Mesothelial cell of epicardium (in vitro differentiated cells): Measurements from ENCODE around the gene SLC39A10. TPM values are rescaled to one million over a fixed set of nuclear protein-coding genes. Genes with fewer than 3 reads are reported as not detected.

Experiments
- DNase-seq, 2 experiments: peaks; one replicate each; pipeline ENCODE4 v3.0.0; 2021; ENCODE audit warnings: low spot score in 2 of 2; ENCODE audit not compliant: unreplicated experiment in 2 of 2
- H3K27ac Mint-ChIP-seq: 2 replicates; pipeline ENCODE4 v1.8.0; 2021; ENCODE audit warnings: mixed read lengths
- H3K27me3 Mint-ChIP-seq: 2 replicates; pipeline ENCODE4 v1.8.0; 2021; ENCODE audit warnings: low read depth, mixed read lengths
- H3K36me3 Mint-ChIP-seq: 2 replicates; pipeline ENCODE4 v1.8.0; 2021; ENCODE audit warnings: mixed read lengths
- H3K4me1 Mint-ChIP-seq: 2 replicates; pipeline ENCODE4 v1.8.0; 2021; ENCODE audit warnings: mixed read lengths
- H3K4me3 Mint-ChIP-seq: 2 replicates; pipeline ENCODE4 v1.8.0; 2021; ENCODE audit warnings: mild to moderate bottlenecking, moderate library complexity, mixed read lengths
- H3K9me3 Mint-ChIP-seq: 2 replicates; pipeline ENCODE4 v1.8.0; 2021; ENCODE audit warnings: mixed read lengths
- total RNA-seq: library from RNA; stranded (reverse); gene quantifications from 3 replicates; pipeline ENCODE4 v1.2.1, GENCODE V29; 2021
- TF ChIP-seq, protein P1 (sequence below): fragments of 200-600 bp; sonication (generic); IDR thresholded peaks from one replicate; pipeline ENCODE4 v1.5.0; 2021; ENCODE audit warnings: antibody characterized with exemption; ENCODE audit not compliant: unreplicated experiment

SLC39A10 gene
- total RNA-seq, 1 donor from 2014 or later = 123 TPM

DNA sequence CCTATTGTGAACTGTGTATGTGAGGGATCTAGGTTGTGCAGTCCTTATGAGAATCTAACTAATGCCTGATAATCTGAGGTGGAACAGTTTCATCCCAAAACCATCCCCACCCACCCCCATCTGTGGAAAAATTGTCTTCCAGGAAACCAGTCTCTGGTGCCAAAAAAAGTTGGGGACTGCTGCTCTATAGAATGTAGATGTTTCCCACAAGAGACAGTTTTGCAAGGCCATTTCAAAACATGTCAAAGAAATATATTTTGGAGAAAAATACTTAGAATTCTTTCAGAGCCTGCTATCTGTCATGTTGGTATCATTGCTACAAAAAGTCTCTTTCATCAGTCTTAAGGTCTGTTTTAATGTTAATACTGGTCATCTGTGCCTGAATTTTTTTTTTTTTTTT, 4.1 kb upstream of the SLC39A10 start:
- DNase-seq = no peak
- TF ChIP-seq, protein P1, sequence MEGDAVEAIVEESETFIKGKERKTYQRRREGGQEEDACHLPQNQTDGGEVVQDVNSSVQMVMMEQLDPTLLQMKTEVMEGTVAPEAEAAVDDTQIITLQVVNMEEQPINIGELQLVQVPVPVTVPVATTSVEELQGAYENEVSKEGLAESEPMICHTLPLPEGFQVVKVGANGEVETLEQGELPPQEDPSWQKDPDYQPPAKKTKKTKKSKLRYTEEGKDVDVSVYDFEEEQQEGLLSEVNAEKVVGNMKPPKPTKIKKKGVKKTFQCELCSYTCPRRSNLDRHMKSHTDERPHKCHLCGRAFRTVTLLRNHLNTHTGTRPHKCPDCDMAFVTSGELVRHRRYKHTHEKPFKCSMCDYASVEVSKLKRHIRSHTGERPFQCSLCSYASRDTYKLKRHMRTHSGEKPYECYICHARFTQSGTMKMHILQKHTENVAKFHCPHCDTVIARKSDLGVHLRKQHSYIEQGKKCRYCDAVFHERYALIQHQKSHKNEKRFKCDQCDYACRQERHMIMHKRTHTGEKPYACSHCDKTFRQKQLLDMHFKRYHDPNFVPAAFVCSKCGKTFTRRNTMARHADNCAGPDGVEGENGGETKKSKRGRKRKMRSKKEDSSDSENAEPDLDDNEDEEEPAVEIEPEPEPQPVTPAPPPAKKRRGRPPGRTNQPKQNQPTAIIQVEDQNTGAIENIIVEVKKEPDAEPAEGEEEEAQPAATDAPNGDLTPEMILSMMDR = no peak
- Mint-ChIP-seq H3K4me3 (no peak overlapping the region), H3K27me3 (no peaks in the 10 kb centered on the region), H3K36me3 (no peaks in the 10 kb centered on the region), H3K9me3 (no peaks in the 10 kb centered on the region), H3K27ac (peak overlapping the region; percentile 16), H3K4me1 (peaks cover 12% of the 10 kb centered on the region)

DNA sequence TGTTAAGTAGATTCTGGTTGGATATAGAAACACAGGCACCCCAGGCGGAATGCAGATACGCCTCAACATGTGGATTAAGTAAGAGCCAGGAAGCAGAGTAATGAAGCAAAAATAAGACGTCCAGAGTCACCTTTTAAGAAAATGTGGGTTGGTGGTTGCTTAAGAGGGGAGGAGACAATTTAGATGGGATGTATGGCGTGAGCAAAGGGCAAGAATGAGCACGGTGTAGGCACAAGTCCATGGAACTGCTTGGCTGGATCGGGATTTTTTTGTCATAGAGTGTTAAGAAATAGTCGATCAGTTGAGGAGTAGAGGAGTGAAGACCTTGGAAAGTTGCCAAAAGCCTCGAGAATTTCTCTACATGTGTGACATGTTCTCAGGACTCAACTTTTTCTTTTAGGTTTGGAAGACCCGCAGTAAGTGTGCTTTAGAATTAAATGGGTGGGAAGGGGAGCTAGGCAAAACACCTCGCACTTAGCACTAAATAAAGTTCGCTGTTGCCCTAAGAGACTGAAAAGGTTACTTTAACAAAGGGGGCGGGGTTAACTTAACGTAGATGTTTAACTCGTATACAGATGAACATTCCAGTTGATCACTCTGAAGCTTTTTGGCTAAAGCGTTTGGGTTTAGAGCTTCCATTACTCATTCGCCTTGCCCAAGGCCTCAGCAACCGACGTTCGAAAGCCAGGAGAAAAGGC, 716 bp upstream of the SLC39A10 start:
- DNase-seq = no peak
- Mint-ChIP-seq H3K9me3 (no peaks in the 10 kb centered on the region), H3K4me3 (peak overlapping the region; percentile 98), H3K4me1 (peaks cover 38% of the 10 kb centered on the region), H3K36me3 (no peaks in the 10 kb centered on the region), H3K27me3 (no peaks in the 10 kb centered on the region), H3K27ac (peak overlapping the region; percentile 99)
- TF ChIP-seq, protein P1 = no peak

DNA sequence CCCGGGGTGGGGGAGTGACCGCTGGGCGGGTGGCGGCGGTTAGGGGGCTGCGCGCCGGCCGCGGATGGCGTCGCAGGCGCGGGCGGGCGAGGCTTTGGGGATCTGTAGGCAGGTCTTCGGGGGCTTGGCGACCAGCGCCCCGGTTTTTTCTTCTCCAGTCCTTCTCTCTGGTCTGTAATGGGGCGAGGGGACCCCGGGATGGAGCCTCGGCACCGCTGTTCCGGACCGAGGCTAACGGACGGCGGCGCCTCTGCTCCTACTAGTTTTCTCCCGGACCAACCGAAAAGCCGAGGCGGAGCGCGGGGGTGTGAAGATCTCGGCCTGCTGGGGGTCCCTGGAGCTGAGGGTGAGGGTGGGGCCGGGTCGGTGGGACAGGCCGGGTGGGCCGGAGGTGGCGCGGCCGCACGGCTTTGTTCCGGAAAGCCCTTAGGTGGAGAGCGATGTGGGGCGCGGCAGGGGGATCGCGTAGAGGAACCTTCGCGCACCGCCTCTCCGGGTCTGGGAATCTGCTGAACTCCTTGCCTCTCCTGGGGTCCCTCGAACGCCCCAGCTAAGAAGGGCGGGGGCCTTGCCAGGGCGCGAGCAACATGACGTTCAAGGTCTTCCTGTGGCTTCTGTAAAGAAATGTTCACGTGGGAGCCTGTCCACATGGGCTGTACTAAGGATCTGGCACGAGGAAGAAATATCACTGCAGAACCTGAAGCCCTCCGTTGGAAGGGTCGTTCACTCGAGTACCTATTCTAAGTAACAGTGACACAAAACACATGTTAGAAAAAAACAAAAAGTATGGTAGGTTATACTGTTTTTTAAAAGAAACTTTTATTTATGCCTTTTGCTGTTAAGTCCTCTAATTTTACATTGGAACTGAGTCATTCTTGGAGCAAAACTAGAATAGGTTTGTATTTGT, 861 bp downstream of the SLC39A10 start:
- TF ChIP-seq, protein P1 = no peak
- Mint-ChIP-seq H3K4me3 (peak overlapping the region; percentile 98), H3K27me3 (no peaks in the 10 kb centered on the region), H3K4me1 (peaks cover 39% of the 10 kb centered on the region), H3K9me3 (no peaks in the 10 kb centered on the region), H3K36me3 (no peaks in the 10 kb centered on the region), H3K27ac (peak overlapping the region; percentile 98)
- peak; percentile 31 to 54 for DNase-seq

DNA sequence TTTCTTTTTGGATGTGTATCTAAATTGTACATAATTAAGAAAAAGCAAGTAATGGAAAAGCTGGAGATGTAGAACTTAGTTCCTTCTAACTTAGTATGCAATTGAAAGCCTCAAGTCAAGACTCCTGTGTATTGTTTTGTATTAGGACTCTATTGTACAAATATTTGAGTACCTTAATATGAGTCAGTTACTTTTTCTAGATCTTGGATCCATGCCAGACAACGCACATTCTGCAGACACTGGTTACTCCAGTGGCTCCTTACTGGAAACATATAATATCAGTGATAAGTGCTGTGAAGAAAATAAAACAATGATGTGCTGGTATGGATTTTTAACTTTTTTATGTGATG, 1.5 kb downstream of the SLC39A10 start:
- Mint-ChIP-seq H3K4me3 (peak overlapping the region; percentile 98), H3K4me1 (peaks cover 39% of the 10 kb centered on the region), H3K9me3 (no peaks in the 10 kb centered on the region), H3K27me3 (no peaks in the 10 kb centered on the region), H3K27ac (peak overlapping the region; percentile 98), H3K36me3 (no peaks in the 10 kb centered on the region)
- TF ChIP-seq, protein P1 = no peak
- no peak for DNase-seq

DNA sequence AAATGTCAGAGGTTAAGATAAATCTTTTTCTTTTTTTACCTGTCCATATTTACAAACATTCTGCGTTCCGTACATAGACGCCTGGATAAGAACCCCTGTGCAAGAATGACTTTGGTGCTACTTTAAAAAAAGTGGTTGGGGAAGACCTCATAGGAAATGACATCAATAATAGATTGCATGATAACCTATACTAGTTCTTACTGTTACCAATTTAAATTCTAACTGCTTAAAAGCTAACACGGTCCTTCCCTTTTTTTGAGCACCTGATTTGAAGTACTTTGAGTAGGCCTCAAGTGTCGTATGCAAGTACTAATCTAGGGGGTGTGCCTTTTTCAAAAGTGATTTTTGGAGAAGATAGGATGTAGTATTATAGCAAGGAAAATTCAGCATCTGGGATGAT, 2.1 kb downstream of the SLC39A10 start:
- no peak for DNase-seq
- H3K36me3 Mint-ChIP-seq = no peaks in the 10 kb centered on the region
- no peaks in the 10 kb centered on the region for H3K27me3 Mint-ChIP-seq
- peak overlapping the region; percentile 98 for H3K4me3 Mint-ChIP-seq
- TF ChIP-seq, protein P1 = no peak
- peak overlapping the region; percentile 56 for H3K27ac Mint-ChIP-seq
- no peaks in the 10 kb centered on the region for H3K9me3 Mint-ChIP-seq
- peaks cover 39% of the 10 kb centered on the region for H3K4me1 Mint-ChIP-seq
